Muscle of arm (tissue), 12 donors: Measurements from ENCODE around the gene ADAMTSL3. TPM values are rescaled to one million over a fixed set of nuclear protein-coding genes. Genes with fewer than 3 reads are reported as not detected.
"Not testable (repeated sequence)": the region's sequence is repeated elsewhere in the genome, so short reads cannot be mapped to it uniquely, and the experiment has no call there.

Experiments used
- DNase-seq: peaks from one replicate; pipeline ENCODE4 v3.0.0-alpha.2; 2013
- polyA plus RNA-seq, 12 donors: library from polyadenylated mRNA; unstranded; fragments of 120-200 nt; gene quantifications; one replicate each; pipeline ENCODE4 v1.2.1, GENCODE V29; 2013; ENCODE audit not compliant: insufficient read length in 12 of 12

Gene ADAMTSL3
- polyA plus RNA-seq, 12 donors = 25.4 to 55.1 (median 40.4) TPM; not detected in 1

- DNase-seq = no peak
Observed at GRCh38 chr15:83695901-83696425, 42.0 kb downstream of the ADAMTSL3 start.

- no peak for DNase-seq
Observed at GRCh38 chr15:83697716-83698115, 43.8 kb downstream of the ADAMTSL3 start.

- no peak for DNase-seq
Observed at GRCh38 chr15:83698294-83698693, 44.4 kb downstream of the ADAMTSL3 start.

GRCh38 chr15:83699028-83699427 is 45.1 kb downstream of the ADAMTSL3 start:
- no peak for DNase-seq

GRCh38 chr15:83700082-83700481 is 46.2 kb downstream of the ADAMTSL3 start:
- DNase-seq = no peak

- not testable (repeated sequence) for DNase-seq
Observed at GRCh38 chr15:83702314-83702713, 48.4 kb downstream of the ADAMTSL3 start.

- DNase-seq = no peak
Observed at GRCh38 chr15:83708328-83708727, 54.4 kb downstream of the ADAMTSL3 start.

GRCh38 chr15:83709241-83709640 is 55.3 kb downstream of the ADAMTSL3 start:
- DNase-seq = no peak

GRCh38 chr15:83709811-83710210 is 55.9 kb downstream of the ADAMTSL3 start:
- DNase-seq = no peak

GRCh38 chr15:83710452-83710851 is 56.5 kb downstream of the ADAMTSL3 start:
- DNase-seq = no peak

GRCh38 chr15:83711236-83711635 is 57.3 kb downstream of the ADAMTSL3 start:
- no peak for DNase-seq

- no peak for DNase-seq
Observed at GRCh38 chr15:83713242-83713641, 59.3 kb downstream of the ADAMTSL3 start.

GRCh38 chr15:83714939-83715628 is 61.2 kb downstream of the ADAMTSL3 start:
- DNase-seq = no peak

GRCh38 chr15:83716605-83717004 is 62.7 kb downstream of the ADAMTSL3 start:
- DNase-seq = no peak

- no peak for DNase-seq
Observed at GRCh38 chr15:83717010-83717409, 63.1 kb downstream of the ADAMTSL3 start.

GRCh38 chr15:83720468-83720867 is 66.5 kb downstream of the ADAMTSL3 start:
- DNase-seq = no peak

GRCh38 chr15:83721031-83721430 is 67.1 kb downstream of the ADAMTSL3 start:
- no peak for DNase-seq

GRCh38 chr15:83721981-83722380 is 68.1 kb downstream of the ADAMTSL3 start:
- no peak for DNase-seq

GRCh38 chr15:83723216-83723615 is 69.3 kb downstream of the ADAMTSL3 start:
- DNase-seq = no peak

GRCh38 chr15:83732196-83732595 is 78.3 kb downstream of the ADAMTSL3 start:
- DNase-seq = no peak

- DNase-seq = no peak
Observed at GRCh38 chr15:83732770-83733169, 78.8 kb downstream of the ADAMTSL3 start.

GRCh38 chr15:83733206-83733605 is 79.3 kb downstream of the ADAMTSL3 start:
- no peak for DNase-seq

- no peak for DNase-seq
Observed at GRCh38 chr15:83733691-83734090, 79.8 kb downstream of the ADAMTSL3 start.

- DNase-seq = no peak
Observed at GRCh38 chr15:83734487-83734886, 80.6 kb downstream of the ADAMTSL3 start.
